Eye (tissue), 1 donor: ENCODE results near the gene ADAMTS15.

Experiments used
- DNase-seq: peaks from one replicate; pipeline ENCODE4 v3.0.0-alpha.2; 2015

Gene ADAMTS15

GRCh38 chr11:130515829-130516553, 67.5 kb downstream of the ADAMTS15 start:
- no peak for DNase-seq

GRCh38 chr11:130516554-130517505, 68.4 kb downstream of the ADAMTS15 start:
- DNase-seq = no peak

DNA sequence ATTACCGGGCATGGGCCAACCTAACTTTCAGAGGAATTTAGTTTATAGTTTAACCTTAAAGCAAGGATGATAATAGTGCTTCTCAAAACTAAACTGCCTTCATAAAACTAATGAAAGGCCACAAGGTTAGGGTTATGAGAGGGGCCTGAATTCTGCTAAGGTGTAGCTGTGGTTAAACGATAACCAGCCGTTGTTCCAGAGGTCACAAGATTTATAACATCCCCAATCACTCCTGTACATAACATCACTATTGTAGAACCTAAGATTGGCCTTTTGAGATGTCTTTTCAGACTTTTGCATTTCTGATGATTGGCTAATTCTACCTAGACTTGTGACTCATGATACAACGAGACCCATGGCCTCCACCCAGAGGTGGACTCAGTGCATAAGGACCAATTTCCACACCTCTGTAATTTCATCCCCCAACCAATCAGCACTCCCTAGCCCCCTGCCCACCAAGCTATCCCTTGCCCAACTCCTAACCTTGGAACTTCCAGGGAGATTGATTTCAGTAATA, 69.8 kb downstream of the ADAMTS15 start:
- DNase-seq = no peak

GRCh38 chr11:130519128-130519932, 70.9 kb downstream of the ADAMTS15 start:
- no peak for DNase-seq

- DNase-seq = peak; percentile 37
Observed at GRCh38 chr11:130520271-130520671, 71.8 kb downstream of the ADAMTS15 start.

DNA sequence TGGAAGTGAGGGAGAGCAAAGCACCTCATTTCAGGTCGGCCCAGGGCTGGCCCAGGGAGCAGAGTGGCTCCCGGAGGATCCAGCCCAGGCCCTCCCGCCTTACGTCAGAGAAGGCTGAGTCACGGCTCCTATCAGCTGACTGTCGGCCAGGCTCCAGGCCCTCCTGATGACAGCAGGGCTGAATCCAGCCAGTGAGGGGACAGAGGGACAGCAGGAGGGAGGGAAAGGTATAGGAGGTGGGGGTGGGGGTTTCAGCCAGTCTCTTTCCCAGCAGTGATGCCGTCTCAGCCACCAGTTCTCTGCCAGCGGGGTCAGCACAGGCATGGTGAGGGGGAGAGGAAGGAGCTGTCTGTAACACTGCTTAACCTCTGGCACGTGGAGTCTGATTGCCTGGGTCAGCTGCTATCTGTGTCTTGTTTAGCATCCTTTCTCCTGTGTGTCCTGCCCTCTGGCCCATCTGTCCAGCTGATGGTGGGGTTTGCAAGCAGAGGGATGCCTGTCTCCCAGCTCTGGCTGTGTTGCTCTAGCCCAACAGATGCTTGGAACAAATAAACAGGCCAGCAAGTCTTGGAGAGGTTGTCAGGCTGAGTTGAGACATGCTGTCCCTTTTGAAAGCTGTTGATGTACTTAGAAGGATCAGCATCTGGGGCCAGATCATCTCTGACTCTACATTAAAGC, 74.0 kb downstream of the ADAMTS15 start:
- DNase-seq = peak; percentile 79

DNA sequence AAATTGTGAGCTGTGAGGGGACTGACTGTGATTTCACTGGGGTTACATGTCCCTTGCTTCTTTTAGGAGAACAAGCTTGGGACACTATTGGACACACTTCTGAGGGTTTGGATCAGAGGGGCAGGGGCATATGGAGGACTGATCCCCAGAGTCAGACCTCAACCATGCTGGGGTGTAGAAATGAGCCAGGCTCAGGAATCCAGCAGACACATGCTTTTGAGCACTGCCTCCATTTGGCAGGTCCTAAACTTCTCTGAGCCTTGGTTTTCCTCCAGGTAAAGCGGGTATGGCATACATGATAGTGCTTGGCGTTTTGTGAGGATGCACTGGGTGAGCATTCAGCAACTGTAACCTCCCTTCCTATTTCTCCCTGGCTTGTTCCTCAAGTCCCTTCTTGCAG, 74.7 kb downstream of the ADAMTS15 start:
- DNase-seq = no peak

DNA sequence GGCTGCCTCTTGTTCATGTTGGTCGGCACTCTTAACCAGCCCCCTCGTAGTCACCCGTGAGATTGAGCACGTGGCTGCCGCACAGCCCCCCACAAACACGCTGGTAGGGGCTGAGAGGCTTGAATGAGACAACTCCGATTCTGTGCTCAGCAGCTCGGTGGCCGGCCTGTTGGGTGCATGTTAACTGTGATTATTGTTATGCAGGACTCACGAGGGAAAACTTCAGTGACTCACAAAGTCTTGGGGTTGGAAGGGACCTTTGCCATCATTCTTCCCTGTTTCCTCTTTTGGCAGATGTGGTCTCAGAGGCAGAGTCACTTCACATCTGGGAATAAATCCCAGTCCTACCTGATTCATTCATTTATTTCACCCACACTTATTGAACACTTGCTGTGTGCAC, 75.2 kb downstream of the ADAMTS15 start:
- no peak for DNase-seq

- DNase-seq = no peak
Observed at GRCh38 chr11:130524132-130524790, 75.8 kb downstream of the ADAMTS15 start.

DNA sequence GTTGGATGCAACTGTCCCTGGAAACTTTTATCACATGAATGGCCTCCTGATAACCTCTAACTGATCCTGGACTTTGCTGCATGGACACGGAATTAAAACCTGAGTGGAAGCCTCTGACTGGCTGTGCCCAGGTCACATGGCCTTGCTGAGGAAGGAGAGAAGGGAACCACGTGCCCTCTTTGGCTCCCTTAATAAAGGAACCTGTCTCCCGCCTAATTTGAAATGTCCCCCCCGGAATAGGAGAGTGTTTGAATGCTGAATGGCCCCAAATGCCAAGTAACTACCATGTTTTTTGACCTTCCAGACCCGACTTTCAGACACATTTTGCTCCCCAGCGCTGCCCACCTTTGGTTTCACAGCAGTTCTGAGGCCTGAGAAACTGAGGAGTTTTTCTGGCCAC, 76.9 kb downstream of the ADAMTS15 start:
- no peak for DNase-seq
